ENCODE measurements around the gene RAB28. TPM values are rescaled to one million over a fixed set of nuclear protein-coding genes. Genes with fewer than 3 reads are reported as not detected.

RAB28 gene
- total and polyA plus RNA-seq, 2 experiments from 2014 or later, result 15.3 to 23.9 TPM

GRCh38 chr4:13367691-13368090 is 116.4 kb downstream of the RAB28 start (continued):
- TF ChIP-seq REST (IDR thresholded peaks at IDR 0.05; ENCODE audit: unreplicated experiment) (no peak), ZNF331 (CRISPR knock-in tag; IDR thresholded peaks at IDR 0.05; ENCODE audit: low read depth) (no peak), CTCF (conservative IDR thresholded peaks at IDR 0.05; ENCODE audit: low read depth in 2 of 2) (no peak)

- H3K36me3 ChIP-seq (ENCODE audit: insufficient read depth), result no peaks in the 10 kb centered on the region
- Mint-ChIP-seq H3K27me3 (ENCODE audit: insufficient read depth, low read depth, poor library complexity) (peaks cover 2% of the 10 kb centered on the region), H3K4me1 (no peaks in the 10 kb centered on the region; the same call in 1 of the 3 replicates), H3K9me3 (no peaks in the 10 kb centered on the region), H3K36me3 (ENCODE audit: low read depth) (no peaks in the 10 kb centered on the region), H3K4me3 (no peak overlapping the region), H3K27ac (no peak overlapping the region)
- no peak overlapping the region for H2AFZ ChIP-seq
- ATAC-seq, result no peak
- TF ChIP-seq, protein P1, sequence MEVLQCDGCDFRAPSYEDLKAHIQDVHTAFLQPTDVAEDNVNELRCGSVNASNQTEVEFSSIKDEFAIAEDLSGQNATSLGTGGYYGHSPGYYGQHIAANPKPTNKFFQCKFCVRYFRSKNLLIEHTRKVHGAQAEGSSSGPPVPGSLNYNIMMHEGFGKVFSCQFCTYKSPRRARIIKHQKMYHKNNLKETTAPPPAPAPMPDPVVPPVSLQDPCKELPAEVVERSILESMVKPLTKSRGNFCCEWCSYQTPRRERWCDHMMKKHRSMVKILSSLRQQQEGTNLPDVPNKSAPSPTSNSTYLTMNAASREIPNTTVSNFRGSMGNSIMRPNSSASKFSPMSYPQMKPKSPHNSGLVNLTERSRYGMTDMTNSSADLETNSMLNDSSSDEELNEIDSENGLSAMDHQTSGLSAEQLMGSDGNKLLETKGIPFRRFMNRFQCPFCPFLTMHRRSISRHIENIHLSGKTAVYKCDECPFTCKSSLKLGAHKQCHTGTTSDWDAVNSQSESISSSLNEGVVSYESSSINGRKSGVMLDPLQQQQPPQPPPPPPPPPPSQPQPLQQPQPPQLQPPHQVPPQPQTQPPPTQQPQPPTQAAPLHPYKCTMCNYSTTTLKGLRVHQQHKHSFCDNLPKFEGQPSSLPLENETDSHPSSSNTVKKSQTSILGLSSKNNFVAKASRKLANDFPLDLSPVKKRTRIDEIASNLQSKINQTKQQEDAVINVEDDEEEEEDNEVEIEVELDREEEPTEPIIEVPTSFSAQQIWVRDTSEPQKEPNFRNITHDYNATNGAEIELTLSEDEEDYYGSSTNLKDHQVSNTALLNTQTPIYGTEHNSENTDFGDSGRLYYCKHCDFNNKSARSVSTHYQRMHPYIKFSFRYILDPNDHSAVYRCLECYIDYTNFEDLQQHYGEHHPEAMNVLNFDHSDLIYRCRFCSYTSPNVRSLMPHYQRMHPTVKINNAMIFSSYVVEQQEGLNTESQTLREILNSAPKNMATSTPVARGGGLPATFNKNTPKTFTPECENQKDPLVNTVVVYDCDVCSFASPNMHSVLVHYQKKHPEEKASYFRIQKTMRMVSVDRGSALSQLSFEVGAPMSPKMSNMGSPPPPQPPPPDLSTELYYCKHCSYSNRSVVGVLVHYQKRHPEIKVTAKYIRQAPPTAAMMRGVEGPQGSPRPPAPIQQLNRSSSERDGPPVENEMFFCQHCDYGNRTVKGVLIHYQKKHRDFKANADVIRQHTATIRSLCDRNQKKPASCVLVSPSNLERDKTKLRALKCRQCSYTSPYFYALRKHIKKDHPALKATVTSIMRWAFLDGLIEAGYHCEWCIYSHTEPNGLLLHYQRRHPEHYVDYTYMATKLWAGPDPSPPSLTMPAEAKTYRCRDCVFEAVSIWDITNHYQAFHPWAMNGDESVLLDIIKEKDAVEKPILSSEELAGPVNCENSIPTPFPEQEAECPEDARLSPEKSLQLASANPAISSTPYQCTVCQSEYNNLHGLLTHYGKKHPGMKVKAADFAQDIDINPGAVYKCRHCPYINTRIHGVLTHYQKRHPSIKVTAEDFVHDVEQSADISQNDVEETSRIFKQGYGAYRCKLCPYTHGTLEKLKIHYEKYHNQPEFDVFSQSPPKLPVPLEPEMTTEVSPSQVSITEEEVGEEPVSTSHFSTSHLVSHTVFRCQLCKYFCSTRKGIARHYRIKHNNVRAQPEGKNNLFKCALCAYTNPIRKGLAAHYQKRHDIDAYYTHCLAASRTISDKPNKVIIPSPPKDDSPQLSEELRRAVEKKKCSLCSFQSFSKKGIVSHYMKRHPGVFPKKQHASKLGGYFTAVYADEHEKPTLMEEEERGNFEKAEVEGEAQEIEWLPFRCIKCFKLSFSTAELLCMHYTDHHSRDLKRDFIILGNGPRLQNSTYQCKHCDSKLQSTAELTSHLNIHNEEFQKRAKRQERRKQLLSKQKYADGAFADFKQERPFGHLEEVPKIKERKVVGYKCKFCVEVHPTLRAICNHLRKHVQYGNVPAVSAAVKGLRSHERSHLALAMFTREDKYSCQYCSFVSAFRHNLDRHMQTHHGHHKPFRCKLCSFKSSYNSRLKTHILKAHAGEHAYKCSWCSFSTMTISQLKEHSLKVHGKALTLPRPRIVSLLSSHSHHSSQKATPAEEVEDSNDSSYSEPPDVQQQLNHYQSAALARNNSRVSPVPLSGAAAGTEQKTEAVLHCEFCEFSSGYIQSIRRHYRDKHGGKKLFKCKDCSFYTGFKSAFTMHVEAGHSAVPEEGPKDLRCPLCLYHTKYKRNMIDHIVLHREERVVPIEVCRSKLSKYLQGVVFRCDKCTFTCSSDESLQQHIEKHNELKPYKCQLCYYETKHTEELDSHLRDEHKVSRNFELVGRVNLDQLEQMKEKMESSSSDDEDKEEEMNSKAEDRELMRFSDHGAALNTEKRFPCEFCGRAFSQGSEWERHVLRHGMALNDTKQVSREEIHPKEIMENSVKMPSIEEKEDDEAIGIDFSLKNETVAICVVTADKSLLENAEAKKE (CRISPR knock-in tag; IDR thresholded peaks at IDR 0.05), result no peak
- TF ChIP-seq NANOG (IDR thresholded peaks at IDR 0.05; ENCODE audit: borderline replicate concordance) (no peak), CTCF (conservative IDR thresholded peaks at IDR 0.05; ENCODE audit: low read depth in 2 of 2) (no peak)
- no peaks in the 10 kb centered on the region for H3K4me1 ChIP-seq (ENCODE audit: insufficient read depth)
- H3K4me2 ChIP-seq, result no peak overlapping the region
- H3F3A ChIP-seq (replicated peaks; ENCODE audit: low read depth), result no peaks in the 10 kb centered on the region
- no peak for DNase-seq (ENCODE audit: low spot score)
- H3K9me2 ChIP-seq (ENCODE audit: insufficient read depth), result peaks cover 4% of the 10 kb centered on the region
- H3K27me3 ChIP-seq (ENCODE audit: insufficient read depth), result no peaks in the 10 kb centered on the region
- H3K27ac ChIP-seq (ENCODE audit: low read depth), result no peak overlapping the region
- H3K4me3 ChIP-seq, result no peak overlapping the region
- no peaks in the 10 kb centered on the region for H4K20me1 ChIP-seq (replicated peaks; ENCODE audit: insufficient read depth)
- H3K79me2 ChIP-seq (replicated peaks; ENCODE audit: insufficient read depth), result no peaks in the 10 kb centered on the region
Measured at GRCh38 chr4:13367244-13367643, 116.9 kb downstream of the RAB28 start.
